ENCODE measurements around the gene SPTBN2.

DNA sequence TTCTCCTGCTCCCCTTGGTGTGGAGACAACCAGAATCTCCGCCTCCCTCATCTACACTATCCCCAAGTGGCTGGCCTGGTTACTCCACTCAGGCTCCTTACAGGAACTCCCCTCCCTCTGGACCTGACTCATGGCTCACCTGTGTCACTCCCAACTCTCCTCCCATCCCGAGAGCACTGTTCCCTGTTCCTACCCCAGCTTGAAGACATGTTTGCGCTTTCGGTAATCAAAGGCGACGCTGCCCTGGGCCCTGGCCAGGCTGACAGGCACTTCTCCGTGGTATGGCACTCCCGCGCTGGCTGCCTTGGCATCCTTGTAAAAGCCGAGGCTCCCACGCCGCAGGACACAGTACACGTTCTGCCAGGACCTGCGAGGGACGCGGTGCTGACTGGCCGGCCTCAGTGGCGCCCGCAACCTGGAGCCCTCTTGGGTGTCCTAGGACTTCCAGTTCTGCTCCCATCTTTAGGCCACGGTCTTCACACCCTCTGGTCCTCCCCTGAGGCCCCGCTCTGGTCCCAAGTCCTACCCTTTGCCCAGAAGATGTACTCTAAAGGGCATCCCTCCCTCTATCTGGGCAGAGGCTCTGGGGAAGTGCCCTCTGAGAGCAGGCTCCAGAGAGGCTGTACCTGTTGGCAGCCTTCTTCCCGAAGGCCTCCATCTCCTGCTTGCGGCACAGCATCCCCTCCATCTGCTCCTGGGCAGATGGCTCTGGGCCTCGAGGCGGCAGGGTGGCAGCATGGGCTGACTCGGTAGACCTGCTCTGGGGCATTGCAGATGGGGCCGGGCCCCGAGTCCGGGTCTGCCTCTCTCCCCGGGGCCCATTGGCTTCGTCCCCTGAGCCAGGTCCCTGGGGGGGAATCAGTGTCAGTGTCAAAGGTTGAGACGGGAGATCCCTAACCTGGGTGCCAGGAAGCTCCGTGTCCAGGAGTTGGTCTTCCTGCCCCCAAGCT, 41.9 kb downstream of the SPTBN2 start:
- TF ChIP-seq CTCF (IDR thresholded peaks at IDR 0.05): no peak
- TF ChIP-seq POLR2AphosphoS5 (IDR thresholded peaks at IDR 0.05; ENCODE audit: low read depth, low read length): no peak
- no peak for TF ChIP-seq REST (IDR thresholded peaks at IDR 0.05; ENCODE audit: insufficient read depth in 1 of 2, low read depth in 2 of 2, low read length in 1 of 2)
- no peak for TF ChIP-seq SIN3A (IDR thresholded peaks at IDR 0.05; ENCODE audit: borderline replicate concordance, insufficient read depth, low read depth, low read length)
